GM21381 (cell line): Measurements from ENCODE around the gene EFTUD2.

Experiments
- ATAC-seq: cut with Tn5 transposase; IDR thresholded peaks from one replicate; pipeline ENCODE4 v1.9.1; 2021; ENCODE audit warnings: mild to moderate bottlenecking, moderate library complexity; ENCODE audit not compliant: unreplicated experiment

The EFTUD2 gene

GRCh38 chr17:44925731-44926697 lies 26.8 kb upstream of the EFTUD2 start:
- no peak for ATAC-seq

GRCh38 chr17:44924107-44924544 lies 24.9 kb upstream of the EFTUD2 start:
- ATAC-seq: no peak

- ATAC-seq: no peak
Measured at GRCh38 chr17:44922746-44923470, 23.7 kb upstream of the EFTUD2 start.

GRCh38 chr17:44922136-44922535 lies 22.9 kb upstream of the EFTUD2 start:
- no peak for ATAC-seq

- ATAC-seq: no peak
Measured at GRCh38 chr17:44921122-44921882, 22.1 kb upstream of the EFTUD2 start.

DNA sequence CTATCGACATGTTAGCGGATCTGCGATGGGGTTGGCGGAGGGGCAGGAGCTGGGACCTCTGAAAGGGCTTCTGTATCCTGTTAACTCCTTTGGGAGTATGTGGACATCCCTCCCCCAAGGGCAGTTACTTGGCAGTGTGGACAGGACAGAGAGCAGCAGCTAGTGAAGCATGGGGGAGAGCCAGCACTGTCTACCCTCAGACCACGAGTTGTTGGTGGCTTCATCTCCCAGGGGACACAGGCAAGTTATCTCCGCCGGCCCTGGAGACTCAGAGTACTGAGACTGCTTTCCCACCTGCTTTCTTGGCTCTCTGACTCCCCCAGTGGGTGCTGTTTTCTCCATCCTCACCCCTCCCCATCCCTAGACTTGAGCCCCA lies 21.3 kb upstream of the EFTUD2 start:
- ATAC-seq: no peak

- no peak for ATAC-seq
Measured at GRCh38 chr17:44919885-44920564, 20.8 kb upstream of the EFTUD2 start.

- ATAC-seq: no peak
Measured at GRCh38 chr17:44919411-44919810, 20.2 kb upstream of the EFTUD2 start.

GRCh38 chr17:44918006-44918405 lies 18.8 kb upstream of the EFTUD2 start:
- no peak for ATAC-seq

DNA sequence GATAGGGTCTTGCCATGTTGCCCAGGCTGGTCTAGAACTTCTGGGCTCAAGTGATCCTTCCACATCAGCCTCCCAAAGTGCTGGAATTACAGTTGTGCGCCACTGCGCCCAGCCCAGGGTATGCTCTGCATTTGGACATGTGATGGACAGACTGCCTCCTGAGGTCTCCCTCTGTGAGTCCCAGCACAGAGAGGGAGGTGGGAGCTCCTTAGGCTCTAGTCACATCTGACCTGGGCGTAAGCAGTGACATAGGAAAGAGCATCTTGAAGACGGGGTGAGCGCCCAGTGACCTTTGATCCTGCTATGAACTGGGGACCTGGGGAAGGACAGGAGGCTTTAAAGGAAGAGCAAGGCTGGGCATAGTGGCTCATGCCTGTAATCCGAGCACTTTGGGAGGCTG lies 18.2 kb upstream of the EFTUD2 start:
- no peak for ATAC-seq

DNA sequence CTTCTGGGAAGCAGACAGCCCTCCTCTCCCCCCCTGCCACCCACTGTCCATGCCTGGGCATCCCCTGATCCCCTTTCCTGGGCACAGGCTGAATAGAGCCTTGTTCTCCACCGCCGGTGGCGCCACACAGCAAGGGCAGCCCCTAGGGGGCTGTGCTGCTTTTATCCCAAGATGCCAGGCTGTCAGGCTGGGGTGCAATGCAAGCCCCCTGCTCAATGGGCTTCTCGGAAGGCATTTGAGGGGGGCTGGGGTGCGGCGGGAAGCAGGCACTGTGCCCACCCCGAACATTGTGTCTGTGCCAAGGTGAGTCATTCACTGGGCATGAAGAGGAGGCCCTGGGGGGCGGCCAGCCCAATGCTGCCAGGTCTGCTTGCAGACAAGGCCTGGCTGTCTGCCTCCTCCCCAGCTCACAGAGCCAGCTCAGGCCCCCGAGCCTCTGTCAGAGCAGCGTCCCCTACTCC lies 17.6 kb upstream of the EFTUD2 start:
- ATAC-seq: no peak

- no peak for ATAC-seq
Measured at GRCh38 chr17:44915862-44916780, 16.9 kb upstream of the EFTUD2 start.

DNA sequence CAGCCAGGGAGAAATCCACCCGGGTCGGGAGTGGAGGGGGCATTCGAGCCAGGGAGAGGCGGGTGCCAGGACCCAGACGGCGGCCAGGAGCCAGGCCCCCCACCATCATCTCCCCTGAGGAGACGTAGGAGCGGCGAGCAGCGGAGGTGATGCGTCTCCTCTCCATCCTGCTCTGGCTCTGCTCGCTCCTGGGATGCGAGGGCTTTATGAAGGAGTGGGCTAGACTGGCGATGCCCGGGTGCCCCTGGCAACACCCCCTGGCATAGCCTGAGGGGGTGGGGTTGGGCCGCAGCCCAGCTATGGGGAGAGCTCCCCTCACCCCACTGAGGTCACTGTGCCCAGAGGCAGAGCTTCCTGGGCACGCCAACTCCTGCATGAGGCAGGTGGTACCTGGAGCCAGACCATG lies 16.1 kb upstream of the EFTUD2 start, which contains the start of gene GFAP:
GFAP (minus strand) TSS at position 180 of the 406 bp plus-strand sequence; CDS start at position 166, 14 bp downstream.
- no peak for ATAC-seq

DNA sequence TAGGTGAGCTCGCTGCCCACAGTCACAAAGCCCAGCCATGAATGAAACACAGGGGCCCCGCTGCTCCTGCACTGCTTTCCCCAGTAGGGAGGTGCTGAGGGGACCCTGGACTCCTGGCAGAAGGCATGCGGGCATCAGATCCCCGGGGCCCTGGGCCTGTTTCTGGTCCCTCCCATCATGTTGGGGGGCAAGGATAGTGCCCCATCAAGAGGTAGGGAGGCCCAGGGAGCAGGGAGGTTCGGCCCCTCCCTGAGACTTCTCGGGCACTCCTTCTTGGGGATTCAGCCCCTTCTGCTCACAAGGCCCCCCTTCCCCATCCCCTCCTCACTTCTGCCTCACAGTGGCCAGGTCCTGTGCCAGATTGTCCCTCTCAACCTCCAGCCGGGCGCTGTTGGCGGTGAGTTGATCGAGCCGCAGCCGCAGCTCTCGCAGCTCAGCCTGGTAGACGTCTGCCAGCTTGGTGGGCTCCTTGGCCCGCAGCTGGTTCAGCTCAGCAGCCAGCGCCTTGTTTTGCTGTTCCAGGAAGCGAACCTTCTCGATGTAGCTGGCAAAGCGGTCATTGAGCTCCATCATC lies 15.5 kb upstream of the EFTUD2 start:
- no peak for ATAC-seq

GRCh38 chr17:44914148-44914547 lies 14.9 kb upstream of the EFTUD2 start:
- ATAC-seq: no peak

GRCh38 chr17:44913676-44914075 lies 14.4 kb upstream of the EFTUD2 start:
- ATAC-seq: no peak

DNA sequence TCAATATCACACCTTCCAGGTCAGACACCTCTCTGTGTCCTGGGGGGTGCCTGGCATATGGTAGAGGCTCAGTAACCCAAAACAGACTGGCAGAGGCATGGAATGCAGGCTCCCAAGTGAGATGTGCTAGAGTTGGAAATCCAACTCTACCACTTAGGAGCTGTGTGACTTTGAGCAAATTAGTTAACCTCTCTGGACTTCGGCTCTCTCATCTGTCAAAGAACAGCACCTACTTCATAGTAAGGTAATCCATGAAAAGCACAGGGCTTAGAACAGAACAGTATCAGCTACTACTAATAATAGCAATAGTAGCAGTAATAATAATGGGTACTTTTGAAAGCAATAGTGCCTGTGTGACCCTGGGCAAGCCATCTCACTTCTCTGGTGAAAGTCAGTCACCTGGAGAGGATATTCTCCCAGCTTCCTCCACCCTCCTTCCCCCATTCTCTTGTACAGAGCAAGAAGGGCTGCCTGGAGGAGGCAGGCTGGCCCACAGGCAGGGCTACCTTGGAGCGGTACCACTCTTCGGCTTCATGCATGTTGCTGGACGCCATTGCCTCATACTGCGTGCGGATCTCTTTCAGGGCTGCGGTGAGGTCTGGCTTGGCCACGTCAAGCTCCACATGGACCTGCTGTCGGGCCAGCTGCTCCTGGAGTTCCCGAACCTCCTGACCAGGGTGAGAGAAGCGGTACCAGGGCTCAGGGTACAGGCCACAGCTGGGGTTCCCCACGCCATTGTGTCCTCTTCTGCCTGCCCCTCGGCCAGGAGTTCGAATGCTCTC lies 13.7 kb upstream of the EFTUD2 start:
- ATAC-seq: no peak
